ENCODE measurements around the gene PLSCR1.
"Not testable (repeated sequence)": the region's sequence is repeated elsewhere in the genome, so short reads cannot be mapped to it uniquely, and the experiment has no call there.

PLSCR1 gene

DNA sequence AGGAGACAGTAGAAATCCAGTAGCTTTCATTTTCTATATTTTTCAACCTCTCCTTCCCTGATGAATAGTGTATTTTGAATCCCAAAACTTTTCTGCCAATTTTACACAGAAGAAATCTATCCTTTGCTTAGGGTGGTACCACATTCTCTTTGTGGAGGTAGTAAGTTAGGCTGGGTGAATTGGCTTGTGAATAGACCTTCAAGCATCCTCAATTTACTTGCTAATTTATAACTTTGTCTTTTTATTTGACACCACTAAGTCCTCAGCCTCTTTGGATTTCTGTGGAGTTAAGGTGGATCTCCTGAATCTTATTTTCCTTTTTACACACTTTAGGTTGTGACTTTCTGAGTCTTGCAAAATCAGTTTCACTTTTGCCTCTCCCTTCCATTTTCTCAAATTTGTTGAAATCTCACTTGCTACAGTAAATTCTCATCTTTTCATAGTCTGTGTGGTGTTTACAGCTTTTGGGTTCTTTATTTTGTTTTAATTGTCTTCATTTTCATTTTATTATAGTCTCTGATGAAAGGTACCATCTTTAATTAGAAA, 5.7 kb upstream of the PLSCR1 start:
- DNase-seq: no peak

GRCh38 chr3:146547235-146547835, 2.9 kb upstream of the PLSCR1 start:
- no peak for DNase-seq

DNA sequence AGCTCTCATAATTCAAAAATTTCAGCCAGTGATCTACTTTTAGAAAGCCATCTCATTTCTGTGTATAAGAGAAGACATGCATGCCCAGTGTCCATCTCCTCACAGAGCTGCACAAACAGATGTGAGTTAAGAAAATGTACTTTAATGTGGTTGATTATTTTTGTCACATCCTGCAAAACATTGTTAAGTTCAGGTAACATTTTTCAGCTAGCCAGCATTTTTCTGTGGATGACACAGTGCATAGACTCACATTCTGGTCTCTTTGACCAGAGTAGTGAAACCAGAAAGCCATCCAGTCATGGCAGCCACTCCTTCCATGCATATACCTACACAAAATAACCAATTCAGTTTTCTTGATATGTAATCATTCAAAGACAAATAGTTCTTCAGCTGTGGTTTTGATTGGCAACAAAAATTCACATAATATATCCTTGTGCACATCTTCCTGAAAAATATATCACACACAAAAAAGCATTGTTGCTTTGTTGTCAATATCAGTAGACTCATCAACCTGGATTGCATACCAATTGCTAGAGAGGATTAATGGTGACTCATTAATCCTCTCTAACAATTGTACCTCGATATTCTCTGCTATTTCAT, 2.1 kb upstream of the PLSCR1 start:
- no peak for DNase-seq

- peak in 1 of 2 experiments; percentile 34 for DNase-seq
These were observed 622 bp upstream of the PLSCR1 start for GRCh38 chr3:146544929-146545528.

GRCh38 chr3:146543461-146544001, 876 bp downstream of the PLSCR1 start:
- DNase-seq: peak in 1 of 2 experiments; percentile 44

DNA sequence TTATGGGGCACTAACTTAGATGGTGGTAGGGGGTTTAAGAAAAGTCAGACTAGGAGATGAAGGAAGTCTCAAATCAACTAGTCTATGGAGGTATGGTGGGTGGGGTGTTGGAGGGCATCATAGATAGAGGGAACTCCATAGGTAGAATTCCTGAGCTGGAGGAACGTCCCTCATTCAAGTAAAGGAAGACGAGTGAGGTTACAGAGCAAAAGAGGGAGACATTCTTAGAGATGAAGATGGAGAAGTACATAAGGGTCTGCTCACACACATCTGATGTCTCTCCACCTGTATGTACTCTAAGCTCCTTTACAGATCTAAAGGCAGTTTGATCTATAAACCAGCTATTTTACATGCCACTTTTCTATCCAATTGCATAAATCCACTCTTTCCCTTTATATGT, 1.4 kb downstream of the PLSCR1 start:
- peak in 1 of 2 experiments; percentile 18 for DNase-seq

DNA sequence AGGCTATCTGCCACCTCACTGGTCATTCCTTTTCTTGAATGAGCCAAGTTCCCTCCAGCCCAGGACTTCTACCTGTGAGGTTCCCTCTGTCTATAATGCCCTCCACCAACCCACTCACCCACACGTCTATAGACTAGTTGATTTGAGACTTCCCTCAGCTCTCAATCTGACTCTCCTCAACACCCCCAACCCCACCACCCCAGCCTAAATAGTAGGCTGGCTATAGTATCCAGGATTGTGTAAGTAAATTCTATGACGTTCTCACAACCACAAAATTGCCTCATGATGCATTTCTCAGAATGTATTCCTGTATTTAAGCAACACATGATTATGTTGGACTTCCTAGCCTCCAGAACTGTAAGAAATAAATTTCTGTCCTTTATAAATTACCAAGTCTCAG, 2.2 kb downstream of the PLSCR1 start:
- peak in 1 of 2 experiments; percentile 13 for DNase-seq

GRCh38 chr3:146540978-146541377, 3.4 kb downstream of the PLSCR1 start:
- no peak for DNase-seq

DNA sequence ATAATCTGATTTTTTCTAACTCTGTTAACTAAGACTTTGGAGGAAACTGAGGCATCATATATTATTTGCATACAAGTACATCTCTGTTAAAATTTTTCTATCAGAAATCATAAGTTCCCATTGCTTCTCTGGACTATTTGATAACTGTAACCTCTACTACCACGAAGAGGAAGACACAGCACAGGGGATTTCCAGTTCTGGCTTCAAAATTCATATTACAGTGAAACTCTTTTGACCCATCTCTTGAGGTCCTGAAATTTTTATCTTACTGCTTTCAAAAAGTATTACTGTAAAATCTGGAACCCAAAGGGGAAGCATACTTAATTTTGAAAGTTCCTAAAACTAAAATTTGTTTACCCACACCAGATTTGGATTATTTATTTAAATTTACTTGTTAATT, 4.2 kb downstream of the PLSCR1 start:
- DNase-seq: no peak

DNA sequence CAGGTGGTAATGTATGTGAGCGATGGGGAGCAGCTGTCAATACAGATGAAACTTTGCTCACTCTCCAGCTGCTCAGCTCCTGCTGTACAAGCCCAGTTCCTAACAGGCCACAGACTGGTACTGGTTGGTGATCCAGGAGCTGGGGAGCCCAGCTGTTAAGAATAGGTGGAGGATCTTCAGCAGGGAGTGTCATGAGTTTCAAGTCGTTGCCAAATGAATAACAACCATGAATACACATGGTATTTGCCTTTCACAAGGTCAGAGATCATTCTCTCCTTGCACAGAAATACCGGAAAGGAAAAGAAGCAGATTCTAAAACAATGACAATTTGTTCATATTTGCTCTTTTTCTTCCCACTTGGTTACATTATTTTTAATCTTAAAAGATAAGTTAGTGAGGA, 5.1 kb downstream of the PLSCR1 start:
- DNase-seq: no peak

DNA sequence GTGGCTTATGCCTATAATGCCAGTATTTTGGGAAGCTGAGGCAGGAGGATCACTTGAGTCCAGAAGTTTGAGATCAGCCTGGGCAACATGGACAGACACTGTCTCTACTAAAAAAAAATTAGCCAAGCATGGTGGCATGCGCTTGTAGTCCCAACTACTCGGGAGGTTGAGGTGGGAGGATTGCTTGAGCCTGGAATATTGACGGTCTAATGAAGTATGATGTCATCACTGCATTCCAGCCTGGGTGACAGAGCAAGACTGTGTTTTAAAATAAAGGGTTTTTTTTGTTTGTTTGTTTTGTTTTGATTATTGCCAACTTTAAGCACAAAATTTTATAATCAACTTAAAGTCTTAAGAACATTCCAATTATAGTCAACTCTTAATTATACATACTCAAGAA, 6.8 kb downstream of the PLSCR1 start:
- no peak for DNase-seq

- DNase-seq: no peak
These were observed 7.7 kb downstream of the PLSCR1 start for GRCh38 chr3:146536681-146537080.

DNA sequence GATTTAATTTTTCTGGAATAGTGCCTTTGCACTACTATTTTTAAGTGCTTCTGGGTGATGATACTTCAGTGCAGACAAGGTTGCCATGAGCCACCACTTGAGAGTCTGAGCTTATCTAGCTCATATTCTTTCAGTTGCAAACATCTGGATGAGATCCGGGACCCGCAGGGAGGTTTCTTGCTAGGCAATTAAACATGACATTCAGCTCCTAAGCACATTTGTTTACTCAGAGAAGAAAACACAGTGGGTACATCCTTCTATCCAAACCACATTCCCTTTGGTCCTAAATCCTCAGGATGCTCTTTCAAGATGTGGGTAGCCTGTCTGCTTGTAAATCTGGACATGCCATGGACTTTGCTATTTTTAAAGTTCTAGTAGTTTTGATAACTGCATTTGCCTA, 12.0 kb downstream of the PLSCR1 start:
- DNase-seq: no peak

GRCh38 chr3:146530609-146531008, 13.8 kb downstream of the PLSCR1 start:
- no peak for DNase-seq

DNA sequence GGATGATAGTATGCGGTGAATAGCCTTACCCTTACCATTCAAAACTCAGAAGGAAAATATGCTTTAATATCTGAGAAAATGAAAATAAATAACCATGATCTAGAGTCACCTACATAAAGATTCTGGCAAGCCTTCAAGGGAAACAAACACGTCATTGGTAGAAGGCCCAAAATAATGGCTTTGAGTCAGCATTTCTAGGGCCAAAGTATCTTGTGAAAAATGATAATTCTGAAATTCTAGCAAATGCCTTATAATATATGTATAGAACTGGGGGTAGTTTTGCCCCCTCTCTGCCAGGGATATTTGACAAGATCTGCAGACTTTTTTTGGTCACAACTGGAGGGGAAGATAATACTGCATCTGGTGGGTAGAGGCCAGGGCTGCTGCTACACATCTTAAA, 15.4 kb downstream of the PLSCR1 start:
- DNase-seq: no peak

DNA sequence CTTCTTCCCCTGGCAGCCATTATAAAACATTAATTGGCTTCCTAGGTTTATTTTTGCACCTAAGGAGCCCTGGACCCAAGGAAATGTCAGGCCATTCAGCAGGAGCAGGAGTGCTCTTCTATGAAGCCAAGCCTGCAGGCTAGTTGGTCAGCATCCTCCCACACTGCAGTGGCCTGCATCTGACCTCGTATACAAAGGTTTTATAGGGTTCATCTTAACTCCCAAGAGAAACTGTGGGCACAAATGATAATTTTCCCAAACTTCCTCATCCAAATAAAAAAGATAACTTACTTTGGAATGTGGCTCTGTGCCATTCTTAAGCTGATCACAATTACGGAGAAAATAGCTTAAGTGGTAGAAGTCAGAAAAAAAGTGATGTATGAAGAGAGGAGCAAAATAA, 19.4 kb downstream of the PLSCR1 start:
- no peak for DNase-seq

DNA sequence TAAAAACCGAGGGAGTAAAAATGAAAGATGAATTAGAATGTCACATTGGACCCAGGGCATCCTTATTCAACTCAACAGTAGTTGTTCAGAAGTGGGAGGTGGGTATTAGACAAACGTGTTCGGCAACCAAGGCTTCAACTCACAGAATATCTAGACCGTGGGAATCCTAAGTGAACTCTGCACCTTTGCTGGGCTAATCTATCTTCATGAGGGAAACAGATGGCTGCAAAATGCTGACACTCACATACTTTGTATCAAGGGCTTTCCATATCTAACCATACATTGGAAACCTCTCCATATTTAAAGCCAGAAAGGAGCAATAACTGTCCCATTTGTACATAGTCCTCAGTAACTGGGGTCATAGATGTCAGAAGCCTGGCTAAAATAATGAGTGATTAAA, 20.9 kb downstream of the PLSCR1 start:
- no peak for DNase-seq

- DNase-seq: not testable (repeated sequence)
These were observed 21.9 kb downstream of the PLSCR1 start for GRCh38 chr3:146522174-146523158.

DNA sequence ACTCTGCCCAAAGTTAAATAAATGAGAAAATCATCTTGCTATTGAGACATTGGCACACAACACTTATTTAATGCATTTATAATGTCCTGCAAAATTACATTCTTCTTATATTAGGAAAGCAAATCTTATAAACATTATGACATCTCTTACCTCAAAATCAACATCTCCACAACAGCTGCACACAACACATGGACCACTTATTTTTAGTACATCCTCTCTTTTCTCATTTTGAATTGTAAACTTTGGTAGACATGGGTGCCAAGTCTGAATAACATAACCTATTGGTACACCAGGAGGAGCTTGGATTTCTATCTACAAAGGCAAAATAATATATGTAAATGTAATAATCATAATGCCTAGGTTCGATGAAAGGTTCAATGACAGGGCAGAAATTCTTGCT, 23.0 kb downstream of the PLSCR1 start:
- DNase-seq: no peak

GRCh38 chr3:146519810-146520209, 24.6 kb downstream of the PLSCR1 start:
- no peak for DNase-seq

GRCh38 chr3:146517684-146518435, 26.5 kb downstream of the PLSCR1 start:
- no peak for DNase-seq
